Upper lobe of left lung (tissue), 4 donors: ENCODE data around the gene MCM5.

Experiments used
- EP300 ChIP-seq, 4 donors: sonication (generic); formaldehyde crosslinking; IDR thresholded peaks; one replicate each; pipeline ENCODE4 v1.5.1; 2017; ENCODE audit warnings: antibody characterized with exemption in 4 of 4, control low read depth in 2 of 4
- POLR2A ChIP-seq, 4 donors: fragments of 450-650 bp; IDR thresholded peaks; one replicate each; pipeline ENCODE4 v1.5.1; 2016 to 2017; ENCODE audit warnings: antibody characterized with exemption in 4 of 4, mild to moderate bottlenecking in 2 of 4
- POLR2AphosphoS5 ChIP-seq, 2 donors: sonication (generic); formaldehyde crosslinking; IDR thresholded peaks; one replicate each; pipeline ENCODE4 v1.5.1; 2017; ENCODE audit warnings: antibody characterized with exemption in 2 of 2
- TF ChIP-seq, protein P1 (sequence below), 6 experiments: fragments of 450-650 bp in 4 of 6; fragments of 200-600 bp in 2 of 6; sonication (generic) in 2 of 6; IDR thresholded peaks; one replicate each; pipeline ENCODE4 v1.5.1; 2016 to 2019; ENCODE audit warnings: antibody characterized with exemption in 6 of 6

DNA sequence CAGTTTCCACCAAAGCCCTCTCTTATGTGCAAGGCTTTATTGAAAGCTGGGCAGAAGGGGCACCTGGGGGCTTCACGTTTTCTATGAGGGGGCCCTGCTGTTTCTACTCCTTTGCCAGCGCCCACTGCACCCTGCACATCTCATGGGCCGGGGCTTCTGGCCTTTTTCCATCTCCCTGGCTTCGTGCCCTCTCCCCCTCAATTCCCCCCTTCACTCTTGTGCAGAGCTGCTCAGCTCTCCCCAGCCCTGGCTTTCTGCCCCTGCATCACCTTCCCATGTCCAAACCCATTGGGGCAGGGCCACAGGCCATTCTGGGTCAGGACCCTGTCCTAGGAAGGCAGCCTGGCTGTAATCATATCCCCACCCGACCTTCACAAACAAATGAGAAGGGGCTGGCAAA is 36.5 kb downstream of the MCM5 start:
- TF ChIP-seq, protein P1, sequence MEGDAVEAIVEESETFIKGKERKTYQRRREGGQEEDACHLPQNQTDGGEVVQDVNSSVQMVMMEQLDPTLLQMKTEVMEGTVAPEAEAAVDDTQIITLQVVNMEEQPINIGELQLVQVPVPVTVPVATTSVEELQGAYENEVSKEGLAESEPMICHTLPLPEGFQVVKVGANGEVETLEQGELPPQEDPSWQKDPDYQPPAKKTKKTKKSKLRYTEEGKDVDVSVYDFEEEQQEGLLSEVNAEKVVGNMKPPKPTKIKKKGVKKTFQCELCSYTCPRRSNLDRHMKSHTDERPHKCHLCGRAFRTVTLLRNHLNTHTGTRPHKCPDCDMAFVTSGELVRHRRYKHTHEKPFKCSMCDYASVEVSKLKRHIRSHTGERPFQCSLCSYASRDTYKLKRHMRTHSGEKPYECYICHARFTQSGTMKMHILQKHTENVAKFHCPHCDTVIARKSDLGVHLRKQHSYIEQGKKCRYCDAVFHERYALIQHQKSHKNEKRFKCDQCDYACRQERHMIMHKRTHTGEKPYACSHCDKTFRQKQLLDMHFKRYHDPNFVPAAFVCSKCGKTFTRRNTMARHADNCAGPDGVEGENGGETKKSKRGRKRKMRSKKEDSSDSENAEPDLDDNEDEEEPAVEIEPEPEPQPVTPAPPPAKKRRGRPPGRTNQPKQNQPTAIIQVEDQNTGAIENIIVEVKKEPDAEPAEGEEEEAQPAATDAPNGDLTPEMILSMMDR (IDR thresholded peaks at IDR 0.05), result no peak
- TF ChIP-seq POLR2A (IDR thresholded peaks at IDR 0.05) (no peak), EP300 (IDR thresholded peaks at IDR 0.05) (no peak), POLR2AphosphoS5 (IDR thresholded peaks at IDR 0.05) (no peak)
